Inflammatory macrophage treated with lipopolysaccharide for 1 hour (primary cell): Measurements from ENCODE around the gene LIME1.

Experiments
- DNase-seq, 2 donors: peaks; one replicate each; pipeline ENCODE4 v3.0.0-alpha.2; 2020 to 2022

Gene LIME1

GRCh38 chr20:63735859-63736718 is at the start of gene LIME1:
LIME1 (plus strand) TSS chr20:63736664; CDS start chr20:63737550, 886 bp downstream.
- peak in 1 of 2 donors; percentile 12 for DNase-seq

- DNase-seq, result no peak
Observed at GRCh38 chr20:63687419-63688178, 48.9 kb upstream of the LIME1 start.

GRCh38 chr20:63688228-63689045 is 48.0 kb upstream of the LIME1 start:
- no peak for DNase-seq

GRCh38 chr20:63689046-63690002 is 47.1 kb upstream of the LIME1 start:
- no peak for DNase-seq

GRCh38 chr20:63690003-63690897 is 46.2 kb upstream of the LIME1 start:
- no peak for DNase-seq

GRCh38 chr20:63690898-63691710 is 45.4 kb upstream of the LIME1 start:
- DNase-seq, result no peak

GRCh38 chr20:63691711-63692435 is 44.6 kb upstream of the LIME1 start:
- no peak for DNase-seq

GRCh38 chr20:63692436-63693082 is 43.9 kb upstream of the LIME1 start:
- no peak for DNase-seq

- no peak for DNase-seq
Observed at GRCh38 chr20:63693083-63693732, 43.3 kb upstream of the LIME1 start.

GRCh38 chr20:63693733-63694583 is 42.5 kb upstream of the LIME1 start:
- DNase-seq, result no peak

GRCh38 chr20:63694584-63695423 is 41.7 kb upstream of the LIME1 start:
- no peak for DNase-seq

- DNase-seq, result no peak
Observed at GRCh38 chr20:63695424-63696305, 40.8 kb upstream of the LIME1 start.

GRCh38 chr20:63696306-63696627 is 40.2 kb upstream of the LIME1 start:
- DNase-seq, result peak in 1 of 2 donors; percentile 16

GRCh38 chr20:63696628-63697356 is 39.7 kb upstream of the LIME1 start, which contains the start of gene TNFRSF6B:
TNFRSF6B (plus strand) TSS chr20:63696652; CDS start chr20:63696768, 116 bp downstream.
- no peak for DNase-seq
